ENCODE results near the gene CIB4.

CIB4 gene

DNA sequence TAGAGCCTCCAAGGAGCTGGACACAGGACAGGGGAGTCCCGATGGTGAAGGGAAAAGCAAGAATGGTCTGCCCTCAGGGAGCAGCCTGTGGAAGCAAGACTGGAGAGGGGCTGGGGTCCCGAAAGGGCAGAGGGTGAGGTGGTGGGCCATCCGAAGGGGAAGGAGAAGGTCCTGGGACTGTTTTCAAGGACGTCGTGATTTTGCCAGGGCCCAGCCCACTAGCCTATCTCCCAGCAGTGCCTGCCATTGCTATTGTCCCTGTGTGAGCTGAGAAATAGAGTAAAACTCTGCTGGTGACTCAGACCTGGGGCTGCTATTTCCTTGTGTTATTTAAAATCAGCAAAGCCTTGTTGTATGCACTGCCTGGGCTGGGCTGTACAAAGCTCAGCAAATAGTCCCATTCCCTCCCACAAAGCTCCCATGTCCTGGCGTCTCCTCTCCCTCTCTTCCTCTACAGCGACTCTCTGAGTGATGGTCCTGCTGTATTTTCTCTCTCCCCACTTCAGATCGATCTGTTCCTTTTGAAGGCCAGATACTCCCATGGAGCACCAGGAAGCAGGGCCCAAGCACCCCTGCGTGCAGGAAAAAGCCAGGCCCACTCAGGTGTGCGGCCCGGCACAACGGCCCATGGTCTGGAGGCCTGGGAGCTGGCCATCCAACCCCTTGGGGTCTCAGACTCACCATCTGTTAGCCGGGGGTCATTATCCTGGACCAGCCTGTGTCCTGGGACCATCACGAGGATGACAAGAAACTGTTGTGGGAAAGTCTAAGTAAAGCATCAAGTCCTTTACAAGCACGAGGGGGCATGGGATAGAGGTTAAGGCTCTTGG, 98.3 kb downstream of the CIB4 start:
- no peak overlapping the region for H3K27ac ChIP-seq
- TF ChIP-seq, protein P1, sequence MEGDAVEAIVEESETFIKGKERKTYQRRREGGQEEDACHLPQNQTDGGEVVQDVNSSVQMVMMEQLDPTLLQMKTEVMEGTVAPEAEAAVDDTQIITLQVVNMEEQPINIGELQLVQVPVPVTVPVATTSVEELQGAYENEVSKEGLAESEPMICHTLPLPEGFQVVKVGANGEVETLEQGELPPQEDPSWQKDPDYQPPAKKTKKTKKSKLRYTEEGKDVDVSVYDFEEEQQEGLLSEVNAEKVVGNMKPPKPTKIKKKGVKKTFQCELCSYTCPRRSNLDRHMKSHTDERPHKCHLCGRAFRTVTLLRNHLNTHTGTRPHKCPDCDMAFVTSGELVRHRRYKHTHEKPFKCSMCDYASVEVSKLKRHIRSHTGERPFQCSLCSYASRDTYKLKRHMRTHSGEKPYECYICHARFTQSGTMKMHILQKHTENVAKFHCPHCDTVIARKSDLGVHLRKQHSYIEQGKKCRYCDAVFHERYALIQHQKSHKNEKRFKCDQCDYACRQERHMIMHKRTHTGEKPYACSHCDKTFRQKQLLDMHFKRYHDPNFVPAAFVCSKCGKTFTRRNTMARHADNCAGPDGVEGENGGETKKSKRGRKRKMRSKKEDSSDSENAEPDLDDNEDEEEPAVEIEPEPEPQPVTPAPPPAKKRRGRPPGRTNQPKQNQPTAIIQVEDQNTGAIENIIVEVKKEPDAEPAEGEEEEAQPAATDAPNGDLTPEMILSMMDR (conservative IDR thresholded peaks at IDR 0.05; ENCODE audit: low read depth) = no peak
- ChIA-PET POLR2A (ENCODE audit: low non-redundant PET) (no interaction called here), CTCF (no interaction called here)
- no peak for DNase-seq (ENCODE audit: low spot score)

DNA sequence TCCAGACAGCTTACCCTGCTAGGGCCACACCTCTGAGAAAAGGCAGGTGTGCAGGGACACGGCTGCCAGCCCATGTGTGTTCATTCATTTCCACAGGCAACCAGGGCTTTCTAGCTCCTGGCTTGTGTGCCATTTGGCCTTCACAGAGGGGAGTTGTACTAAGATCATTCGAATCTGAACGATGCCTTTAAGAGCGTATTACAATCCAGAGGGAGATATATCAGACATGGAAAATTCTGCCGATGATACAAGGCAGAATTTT, 99.0 kb downstream of the CIB4 start:
- CTCF ChIA-PET = no interaction called here
- TF ChIP-seq, protein P1 (conservative IDR thresholded peaks at IDR 0.05; ENCODE audit: low read depth) = no peak
- no peak for DNase-seq (ENCODE audit: low spot score)

DNA sequence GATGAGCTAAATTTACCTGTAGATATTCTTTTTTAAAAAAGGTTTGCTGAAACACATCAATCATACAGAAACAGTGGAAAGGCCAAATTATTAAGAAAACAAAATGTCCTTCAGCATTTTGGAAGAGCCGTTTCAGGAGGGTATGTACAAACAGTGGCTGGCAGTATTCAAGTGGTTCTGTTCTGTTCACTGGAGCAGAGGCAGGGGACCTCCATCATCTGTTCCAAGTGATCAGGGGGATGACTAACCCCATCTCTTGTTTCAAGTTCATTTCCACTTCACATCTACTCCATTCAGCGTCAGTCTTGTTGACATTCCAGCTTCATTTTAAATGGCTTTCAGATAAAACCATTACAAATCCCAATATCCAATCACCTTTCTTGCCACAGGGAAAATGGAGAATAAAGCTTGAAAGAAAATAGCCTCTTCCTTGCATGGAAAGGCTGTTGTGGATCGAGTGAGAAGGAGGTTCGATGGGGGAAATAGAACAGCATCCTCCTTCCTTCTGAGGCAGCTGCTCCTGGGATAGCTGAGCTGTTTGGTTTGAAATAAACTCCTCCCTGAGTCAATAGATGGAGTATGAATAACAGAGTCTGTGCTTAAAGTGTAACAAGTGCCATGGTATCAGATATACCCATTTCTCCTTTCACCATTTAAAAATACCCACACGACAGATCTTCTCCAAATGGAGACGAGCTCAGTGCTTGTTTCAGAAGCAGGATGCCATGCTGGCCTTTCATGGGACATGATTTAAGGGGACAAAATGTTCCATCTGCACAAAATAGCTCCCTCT, 99.6 kb downstream of the CIB4 start:
- POLR2A ChIA-PET (ENCODE audit: low non-redundant PET) = interaction anchor here (0.6 kb wide), 1 partner anchor 50 kb away, joined by 3 read pairs; no protein-coding TSS in a partner anchor
- DNase-seq (ENCODE audit: low spot score) = no peak

More for the DNA sequence above, 99.0 kb downstream of the CIB4 start:
- H3K27ac ChIP-seq = no peak overlapping the region
- POLR2A ChIA-PET (ENCODE audit: low non-redundant PET) = no interaction called here

DNA sequence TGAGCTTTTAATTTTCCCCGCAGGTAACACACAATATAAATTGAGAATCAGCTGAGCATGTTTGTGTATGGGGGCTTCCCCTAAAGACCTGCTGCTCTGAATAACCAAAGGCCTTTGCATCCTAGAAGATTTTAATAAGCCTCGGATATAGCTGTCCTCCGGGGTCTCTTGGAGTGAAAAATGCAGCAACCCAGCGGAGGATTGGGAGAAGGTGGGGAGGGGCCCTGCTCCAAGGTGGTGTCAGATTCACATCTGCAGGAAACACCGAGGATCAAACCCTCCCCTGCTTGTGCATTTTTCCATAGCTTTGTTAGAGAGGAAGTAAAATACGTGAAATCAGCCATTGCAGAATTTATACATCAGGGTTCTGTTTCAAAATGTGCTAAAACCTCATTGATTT, 100.2 kb downstream of the CIB4 start:
- ChIA-PET POLR2A (ENCODE audit: low non-redundant PET) (interaction anchor here (0.6 kb wide), 1 partner anchor 49 kb away, joined by 3 read pairs; no protein-coding TSS in a partner anchor), CTCF (interaction anchor here (1.1 to 1.2 kb wide), 3 partner anchors 25 to 356 kb away, joined by 3 to 4 read pairs (median 3); no protein-coding TSS in a partner anchor)
- TF ChIP-seq, protein P1 (conservative IDR thresholded peaks at IDR 0.05; ENCODE audit: low read depth) = no peak
- no peak overlapping the region for H3K27ac ChIP-seq
- DNase-seq (ENCODE audit: low spot score) = no peak

More for the DNA sequence above, 99.6 kb downstream of the CIB4 start:
- CTCF ChIA-PET = interaction anchor here (1.1 to 1.2 kb wide), 2 partner anchors 25 to 357 kb away, joined by 3 to 4 read pairs; no protein-coding TSS in a partner anchor
- H3K27ac ChIP-seq = no peak overlapping the region
- TF ChIP-seq, protein P1 (conservative IDR thresholded peaks at IDR 0.05; ENCODE audit: low read depth) = no peak

DNA sequence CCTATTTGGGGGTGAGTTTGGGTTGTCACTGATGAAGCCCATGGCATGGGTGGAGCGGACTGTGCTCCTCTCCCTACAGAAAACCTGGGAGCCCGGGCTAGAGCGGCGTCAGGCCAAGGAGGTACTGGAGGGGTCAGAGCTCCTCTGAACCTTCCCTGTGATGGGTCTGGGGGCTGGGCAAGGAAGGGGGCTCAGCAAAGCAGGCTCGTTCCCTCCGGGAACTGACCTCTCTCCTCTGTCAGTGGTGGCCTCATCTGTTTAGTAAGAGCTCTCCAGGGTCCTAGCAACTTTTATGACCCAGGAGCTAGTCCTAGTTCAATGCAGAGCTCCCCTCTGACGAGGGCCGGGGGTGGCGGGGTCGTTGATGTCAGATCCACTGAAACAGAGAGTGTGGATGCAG, 100.9 kb downstream of the CIB4 start:
- ChIA-PET POLR2A (ENCODE audit: low non-redundant PET) (no interaction called here), CTCF (interaction anchor here (1.1 to 1.2 kb wide), 2 partner anchors 66 to 356 kb away, joined by 3 read pairs; no protein-coding TSS in a partner anchor)
- no peak overlapping the region for H3K27ac ChIP-seq
- DNase-seq (ENCODE audit: low spot score) = no peak
- TF ChIP-seq, protein P1 (conservative IDR thresholded peaks at IDR 0.05; ENCODE audit: low read depth) = no peak

DNA sequence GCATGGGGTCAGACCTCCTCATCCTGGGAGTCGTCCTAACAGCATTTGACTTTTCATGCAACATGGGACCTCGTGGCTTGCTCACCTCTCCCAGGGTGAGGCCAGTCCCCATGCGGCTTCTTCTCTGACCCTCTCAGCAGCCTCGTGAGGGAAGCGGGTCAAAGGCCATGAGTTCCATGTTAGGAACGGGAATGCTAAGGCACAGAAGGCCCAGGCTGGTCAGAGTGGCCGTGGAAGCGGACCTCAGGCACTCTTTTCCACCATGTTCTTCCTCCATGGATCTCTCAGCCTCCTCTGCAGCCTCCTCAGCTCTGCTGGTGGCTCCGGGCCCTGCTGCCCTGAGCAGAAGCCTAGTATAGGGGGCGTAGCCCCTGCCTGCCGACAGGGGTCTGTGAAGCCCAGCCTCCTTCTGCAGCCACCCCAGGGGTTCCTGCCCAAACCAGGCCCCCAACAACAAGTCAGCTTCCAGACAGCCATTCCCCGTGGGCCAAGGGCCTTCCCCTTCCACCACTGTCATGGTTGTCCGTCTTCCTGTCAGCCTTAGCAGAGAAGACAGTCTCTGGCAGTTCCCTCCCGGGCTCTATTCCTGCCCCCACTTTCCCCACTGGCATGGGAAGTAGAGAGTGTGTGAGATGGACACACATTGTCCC, 103.2 kb downstream of the CIB4 start:
- CTCF ChIA-PET = interaction anchor here (0.8 kb wide), 1 partner anchor 35 kb away, joined by 3 read pairs; no protein-coding TSS in a partner anchor
- DNase-seq (ENCODE audit: low spot score) = no peak
- no peak overlapping the region for H3K27ac ChIP-seq
- TF ChIP-seq, protein P1 (conservative IDR thresholded peaks at IDR 0.05; ENCODE audit: low read depth) = no peak
- POLR2A ChIA-PET (ENCODE audit: low non-redundant PET) = no interaction called here
